ENCODE measurements around the gene XYLT1. TPM values are rescaled to one million over a fixed set of nuclear protein-coding genes. Genes with fewer than 3 reads are reported as not detected.
A peak's percentile ranks its signal among the peaks of the same experiment; 100 is the strongest.

The XYLT1 gene
- total RNA-seq, 2 donors from 2014 or later: 24.2 to 28.6 TPM

DNA sequence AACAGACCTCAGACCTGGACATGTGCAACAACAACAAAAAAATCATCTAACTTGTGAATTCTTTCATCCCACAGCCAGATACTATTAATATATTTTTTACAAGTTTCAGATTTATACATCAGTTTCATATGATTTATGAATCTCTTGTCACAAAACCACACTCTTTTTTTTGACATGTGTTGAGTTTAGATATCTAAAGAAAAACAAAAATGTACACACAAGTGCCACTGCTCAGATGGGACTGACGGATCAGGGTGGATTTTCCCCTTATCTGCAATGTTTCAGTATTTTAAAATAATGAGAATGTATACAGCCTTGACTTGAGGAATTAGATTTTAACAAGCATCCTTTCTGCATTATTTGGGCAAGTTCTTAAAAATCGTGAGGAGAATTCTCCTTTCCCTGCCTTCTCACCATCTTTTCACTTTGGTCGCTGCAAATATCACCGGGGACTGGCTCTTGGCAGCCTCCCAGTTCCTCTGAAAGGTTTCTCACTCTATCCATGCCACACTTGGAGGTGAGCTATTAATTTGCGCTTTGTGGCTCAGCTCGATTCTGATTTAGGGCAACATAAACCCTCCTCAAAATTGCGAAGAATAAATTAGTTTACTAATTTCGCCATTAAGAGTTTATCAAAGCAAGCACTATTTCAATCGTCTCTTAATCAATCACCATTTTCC lies 225.7 kb downstream of the XYLT1 start:
- intact Hi-C loops (cut with DNase I, micrococcal nuclease): no loop called here
- ATAC-seq: no peak
- DNase-seq: no peak

DNA sequence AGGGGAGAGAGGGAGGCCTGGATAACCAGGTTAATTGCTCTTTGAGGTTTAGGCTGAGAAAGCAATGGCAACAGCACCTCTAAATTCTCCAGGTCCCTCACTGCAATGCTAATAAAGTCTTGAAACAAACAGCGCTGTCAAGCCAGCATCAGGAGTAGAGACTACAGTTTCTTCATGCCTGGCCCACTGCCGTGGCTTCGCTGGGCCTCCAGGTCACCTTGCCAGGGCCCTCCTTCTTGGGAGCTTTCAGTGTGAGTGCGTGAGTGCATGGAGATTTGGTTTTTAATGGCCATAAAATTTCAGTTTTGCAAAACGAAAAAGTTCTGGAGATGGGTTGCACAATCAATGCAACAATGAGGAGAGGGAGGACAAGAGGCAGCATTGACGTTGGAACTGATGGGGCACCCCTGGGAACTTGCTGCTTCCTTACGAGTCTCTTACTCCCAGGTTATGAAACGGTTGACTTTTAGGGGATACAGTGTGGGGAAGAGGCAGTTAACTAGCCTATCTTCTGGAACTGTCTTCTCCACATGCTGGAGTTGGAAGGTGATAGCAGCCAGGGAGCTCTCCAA lies 229.4 kb downstream of the XYLT1 start:
- intact Hi-C loops (cut with DNase I, micrococcal nuclease): no loop called here
- DNase-seq (no peak), ATAC-seq (no peak)

DNA sequence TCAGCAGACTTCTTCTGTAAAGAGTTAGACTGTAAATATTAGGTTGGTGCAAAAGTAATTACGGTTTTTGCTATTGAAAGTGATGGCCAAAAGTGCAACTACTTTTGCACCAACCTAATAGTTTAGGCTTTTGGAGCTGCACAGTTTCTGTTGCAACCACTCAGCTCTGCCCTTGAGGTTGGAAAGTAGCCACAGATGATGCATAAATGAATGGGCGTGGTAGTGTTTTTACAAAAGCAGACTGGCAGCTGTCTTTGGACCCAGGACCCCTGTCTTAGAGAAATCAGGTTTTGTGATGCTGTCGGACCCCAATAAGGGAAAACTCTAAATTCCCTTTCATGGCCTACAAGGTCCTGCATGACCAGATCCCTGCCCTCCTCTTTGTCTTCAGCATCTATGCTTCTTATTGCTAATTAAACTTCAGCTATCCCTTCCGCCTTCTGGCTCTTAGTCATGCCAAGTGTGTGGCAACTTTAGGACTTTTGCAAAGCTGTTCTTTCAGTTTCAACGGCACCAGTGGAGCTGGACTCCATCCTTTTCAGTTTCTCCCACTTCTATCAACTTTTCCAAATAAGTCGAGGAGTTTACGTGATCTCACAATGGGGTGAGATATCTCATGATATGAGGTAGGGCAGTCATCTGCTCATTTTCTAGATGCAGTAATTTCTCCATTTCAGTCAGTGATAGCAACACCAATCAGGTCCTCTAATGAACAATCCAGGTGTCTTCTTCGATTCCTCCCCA lies 232.3 kb downstream of the XYLT1 start:
- intact Hi-C loops (cut with DNase I, micrococcal nuclease): no loop called here
- no peak for ATAC-seq
- DNase-seq: no peak

DNA sequence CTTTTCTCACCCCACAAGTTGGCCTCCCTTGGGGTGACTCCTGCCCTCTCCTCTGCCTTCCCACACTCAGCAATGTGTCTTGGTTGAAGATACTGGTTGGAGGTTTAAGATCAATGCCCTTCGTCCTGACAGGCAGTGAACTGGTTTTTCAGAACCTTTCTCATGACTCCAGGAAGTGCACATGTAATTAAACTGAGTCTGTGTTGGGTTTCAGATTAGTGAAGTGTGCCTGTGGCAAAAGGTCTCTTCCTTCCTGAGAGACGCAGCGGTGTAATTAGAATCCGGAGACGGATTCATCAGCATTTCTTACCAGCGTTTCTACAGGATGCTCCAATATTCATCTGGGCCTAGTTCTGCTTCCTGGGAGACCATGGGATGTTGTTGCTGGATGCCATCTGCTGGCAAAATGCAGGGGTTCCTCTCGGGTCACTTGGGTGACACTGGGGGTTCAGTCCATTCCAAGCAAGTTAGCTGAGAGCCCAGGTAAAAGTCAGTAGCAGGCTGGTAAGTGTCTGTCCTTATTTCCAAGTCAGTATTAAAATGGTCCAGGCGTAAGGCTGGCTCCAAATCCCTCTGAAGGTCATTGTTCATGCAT lies 233.3 kb downstream of the XYLT1 start:
- no peak for ATAC-seq
- intact Hi-C loops (cut with DNase I, micrococcal nuclease): no loop called here
- DNase-seq: no peak

DNA sequence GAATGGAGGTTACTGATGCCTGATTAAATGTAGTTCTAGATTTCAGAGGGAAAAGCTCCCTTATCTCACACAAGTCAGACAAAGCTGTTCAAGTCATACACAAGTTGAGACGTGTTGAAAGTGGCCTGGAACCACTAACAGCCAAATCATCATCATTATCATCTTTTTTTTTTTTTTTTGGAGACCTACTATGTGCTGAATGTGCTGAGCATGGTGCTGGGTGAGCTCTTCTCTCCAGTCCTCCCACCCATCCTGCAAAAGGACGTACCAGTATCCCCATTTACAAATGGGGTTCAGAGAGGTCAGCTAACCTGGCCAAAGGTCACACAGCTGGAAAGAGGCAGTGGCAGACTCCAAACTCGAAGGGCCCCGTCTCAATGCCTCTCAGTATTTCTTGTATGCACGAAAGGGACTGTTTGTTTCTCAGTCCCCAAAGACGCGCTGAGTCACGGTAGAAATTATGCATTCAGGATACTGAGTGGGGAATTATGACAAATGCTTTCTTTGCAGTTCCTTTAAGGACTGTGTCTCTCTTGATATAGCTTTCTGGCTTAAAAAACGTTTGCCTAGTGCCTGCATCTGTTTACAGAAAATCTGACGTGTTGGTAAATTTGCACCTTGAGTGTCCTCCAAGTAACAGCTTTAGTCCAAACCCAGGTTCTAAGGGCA lies 235.5 kb downstream of the XYLT1 start:
- intact Hi-C loops (cut with DNase I, micrococcal nuclease): no loop called here
- ATAC-seq (no peak), DNase-seq (no peak)

GRCh38 chr16:17233318-17234002 lies 237.3 kb downstream of the XYLT1 start:
- intact Hi-C loops (cut with DNase I, micrococcal nuclease): no loop called here
- no peak for ATAC-seq
- DNase-seq: no peak

DNA sequence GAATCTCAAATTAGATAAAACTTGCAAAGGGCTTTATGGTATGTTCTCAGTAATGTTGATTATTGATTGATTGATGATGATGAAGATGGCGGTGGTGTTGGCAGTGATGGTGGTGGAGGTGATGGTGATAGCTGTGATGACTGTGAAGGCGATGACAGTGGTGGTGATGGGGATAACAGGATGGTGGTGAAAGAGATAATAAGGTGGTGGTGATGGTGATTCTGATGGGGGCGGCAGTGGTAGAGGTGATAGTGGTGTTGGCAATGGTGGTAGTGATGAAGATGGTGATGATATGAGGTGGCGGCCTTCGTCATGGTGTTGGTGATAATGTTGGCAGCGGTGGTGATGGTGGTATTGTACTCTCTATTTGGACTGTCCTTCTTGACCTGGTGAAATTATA lies 238.3 kb downstream of the XYLT1 start:
- ATAC-seq (no peak), DNase-seq (no peak)
- intact Hi-C loops (cut with DNase I, micrococcal nuclease): no loop called here

DNA sequence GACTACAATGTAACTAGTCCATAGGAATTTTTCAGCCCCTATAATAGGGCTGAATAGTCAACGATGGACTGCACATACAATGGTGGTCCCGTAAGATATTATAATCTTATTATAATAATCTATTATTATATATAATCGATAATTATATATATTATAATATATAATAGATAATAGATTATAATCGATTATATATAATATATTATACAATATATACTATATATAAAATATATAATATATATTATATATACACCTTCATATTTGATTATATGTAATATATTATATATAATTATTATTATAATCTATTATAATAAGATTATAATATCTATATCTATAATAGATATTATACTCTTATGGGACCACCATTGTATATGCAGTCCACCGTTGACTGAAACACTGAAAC lies 238.8 kb downstream of the XYLT1 start:
- intact Hi-C loops (cut with DNase I, micrococcal nuclease): no loop called here
- ATAC-seq (no peak), DNase-seq (no peak)

- DNase-seq: no peak
- ATAC-seq: no peak
- intact Hi-C loops (cut with DNase I, micrococcal nuclease): no loop called here
Observed at GRCh38 chr16:17230932-17231581, 239.7 kb downstream of the XYLT1 start.

DNA sequence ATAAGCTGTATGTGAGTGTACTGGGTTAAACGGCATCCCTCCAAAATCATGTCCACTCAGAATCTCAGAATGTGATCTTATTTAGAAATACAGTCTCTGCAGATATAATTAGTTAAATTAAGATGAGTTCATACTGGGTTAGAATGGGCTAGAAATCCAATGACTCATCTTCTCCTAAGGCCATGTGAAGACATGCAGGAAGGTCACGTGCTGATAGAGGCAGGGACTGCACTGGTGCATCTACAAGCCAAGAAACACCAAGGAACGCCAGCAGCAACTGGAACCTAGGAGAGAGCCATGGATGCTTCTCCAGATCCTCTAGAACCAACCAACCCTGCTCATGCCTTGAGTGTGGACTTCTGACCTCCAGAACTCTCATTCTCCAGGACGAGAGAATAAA lies 241.0 kb downstream of the XYLT1 start:
- intact Hi-C loops (cut with DNase I, micrococcal nuclease): no loop called here
- no peak for DNase-seq
- no peak for ATAC-seq

DNA sequence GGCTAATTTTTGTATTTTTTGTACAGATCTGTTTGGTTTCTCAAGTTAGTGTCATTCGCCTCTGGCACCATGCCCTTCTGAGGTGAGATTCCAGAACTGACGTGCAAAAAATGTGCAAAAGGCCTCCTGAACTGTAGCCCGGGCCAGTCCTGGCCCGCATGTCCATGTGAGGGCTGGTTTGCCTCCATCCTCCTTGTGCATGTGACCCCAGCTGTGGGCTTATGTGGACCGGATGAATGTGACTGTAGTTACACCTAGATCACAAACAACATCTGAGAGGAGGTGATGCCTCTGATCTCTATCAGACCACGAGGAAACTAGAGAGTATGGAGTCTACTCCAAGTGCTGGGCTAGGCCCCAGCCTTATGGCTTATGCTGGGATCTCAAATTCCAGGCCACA lies 241.6 kb downstream of the XYLT1 start:
- no peak for ATAC-seq
- intact Hi-C loops (cut with DNase I, micrococcal nuclease): no loop called here
- DNase-seq: no peak

DNA sequence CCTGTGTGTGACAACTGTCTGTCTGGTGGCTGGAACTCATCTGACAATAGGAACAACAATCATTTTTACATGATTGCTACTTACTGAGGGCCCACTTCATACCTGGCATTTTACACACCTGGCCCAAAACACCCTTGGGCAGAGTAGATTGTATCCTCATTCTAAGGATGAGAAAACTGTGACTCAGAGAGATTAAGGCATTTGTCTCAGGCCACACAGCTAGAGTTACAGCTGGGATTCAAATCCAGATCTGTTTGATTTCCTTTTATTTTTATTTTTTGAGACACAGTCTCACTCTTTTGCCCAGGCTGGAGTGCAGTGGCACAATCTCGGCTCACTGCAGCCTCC lies 242.1 kb downstream of the XYLT1 start:
- ATAC-seq: no peak

DNA sequence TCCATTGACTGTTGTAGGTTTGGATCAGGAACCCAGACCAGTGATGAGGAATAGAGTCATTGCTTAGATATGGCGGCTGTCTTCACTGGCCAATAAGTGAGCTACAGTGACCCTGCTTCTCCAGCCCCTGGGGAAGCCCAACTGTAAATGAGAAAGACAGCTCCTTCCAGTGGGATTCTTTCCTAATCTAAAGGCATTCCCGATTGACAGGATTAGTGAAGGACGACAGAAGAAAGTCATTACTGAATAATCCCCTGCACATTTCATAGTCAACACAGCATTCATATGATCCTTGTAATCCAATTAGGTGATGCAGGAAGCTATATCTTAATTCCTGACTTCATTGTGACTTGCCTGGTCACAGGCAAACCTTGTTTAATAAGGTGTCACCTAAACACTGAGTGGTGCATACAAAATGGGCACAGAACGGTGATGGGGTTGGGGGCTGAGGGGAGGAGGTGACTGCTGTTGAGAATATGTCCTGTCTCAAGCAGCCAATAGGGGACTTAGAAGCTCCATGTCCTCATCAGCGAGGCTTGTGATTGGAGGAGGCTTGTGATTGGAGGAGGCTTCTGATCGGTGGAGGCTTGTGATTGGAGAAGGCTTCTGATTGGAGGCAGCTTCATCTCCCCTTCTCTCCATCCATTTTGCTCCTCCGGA lies 242.6 kb downstream of the XYLT1 start:
- no peak for ATAC-seq
- no peak for DNase-seq
- intact Hi-C loops (cut with DNase I, micrococcal nuclease): no loop called here

More for the DNA sequence above, 242.1 kb downstream of the XYLT1 start:
- intact Hi-C loops (cut with DNase I, micrococcal nuclease): no loop called here
- DNase-seq: no peak

- intact Hi-C loops (cut with DNase I, micrococcal nuclease): no loop called here
- peak in 1 of 2 donors; percentile 30 for DNase-seq
- ATAC-seq: peak; percentile 67
Observed at GRCh38 chr16:17227278-17227677, 243.5 kb downstream of the XYLT1 start.

DNA sequence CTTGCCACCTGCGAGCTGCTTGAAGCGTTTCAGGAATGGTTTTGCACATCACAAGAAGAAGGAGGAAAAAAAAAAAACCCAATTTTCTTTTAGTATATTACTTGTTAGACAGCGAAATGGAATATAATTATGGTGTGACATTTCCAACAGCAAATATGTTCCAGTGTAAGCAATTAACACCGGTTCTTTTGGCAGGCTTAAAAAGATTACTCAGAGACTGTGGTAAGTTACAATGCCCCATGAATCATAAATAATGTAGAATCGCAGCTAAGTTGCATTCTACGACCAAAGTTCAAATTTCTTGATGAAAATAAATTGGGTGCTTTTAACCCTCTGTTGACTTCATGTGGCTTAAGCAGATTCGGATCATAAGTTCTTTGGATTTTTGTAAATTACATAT lies 245.2 kb downstream of the XYLT1 start:
- DNase-seq (no peak), ATAC-seq (peak; percentile 39)
- intact Hi-C loops (cut with DNase I, micrococcal nuclease): no loop called here

GRCh38 chr16:17224879-17225281 lies 245.9 kb downstream of the XYLT1 start:
- ATAC-seq (peak; percentile 68), DNase-seq (peak; percentile 30 to 66)
- intact Hi-C loops (cut with DNase I, micrococcal nuclease): no loop called here

- ATAC-seq (no peak), DNase-seq (no peak)
- intact Hi-C loops (cut with DNase I, micrococcal nuclease): no loop called here
Observed at GRCh38 chr16:17224350-17224749, 246.4 kb downstream of the XYLT1 start.

- intact Hi-C loops (cut with DNase I, micrococcal nuclease): no loop called here
- no peak for ATAC-seq
- DNase-seq: no peak
Observed at GRCh38 chr16:17223576-17223975, 247.2 kb downstream of the XYLT1 start.

Data from left colon (tissue), 2 donors.